ENCODE results near the gene CDK6.

The CDK6 gene

GRCh38 chr7:92598310-92598981, 237.9 kb downstream of the CDK6 start:
- DNase-seq = no peak

- DNase-seq = no peak
These were observed 241.1 kb downstream of the CDK6 start for GRCh38 chr7:92595281-92595680.

- DNase-seq = no peak
These were observed 241.6 kb downstream of the CDK6 start for GRCh38 chr7:92594746-92595145.

- peak in 4 of 51 donors; percentile 14 to 32 (median 22) for DNase-seq
These were observed 245.6 kb downstream of the CDK6 start for GRCh38 chr7:92590711-92591310.

- no peak for DNase-seq
These were observed 247.3 kb downstream of the CDK6 start for GRCh38 chr7:92589056-92589455.

GRCh38 chr7:92588561-92588960, 247.8 kb downstream of the CDK6 start:
- no peak for DNase-seq

GRCh38 chr7:92586841-92587240, 249.5 kb downstream of the CDK6 start:
- no peak for DNase-seq

- DNase-seq = no peak
These were observed 250.0 kb downstream of the CDK6 start for GRCh38 chr7:92586403-92586802.

- no peak for DNase-seq
These were observed 251.4 kb downstream of the CDK6 start for GRCh38 chr7:92584953-92585352.

GRCh38 chr7:92582948-92583347, 253.4 kb downstream of the CDK6 start:
- DNase-seq = no peak

GRCh38 chr7:92576296-92576695, 260.1 kb downstream of the CDK6 start:
- DNase-seq = no peak

GRCh38 chr7:92569137-92569536, 267.2 kb downstream of the CDK6 start:
- no peak for DNase-seq

- DNase-seq = no peak
These were observed 268.9 kb downstream of the CDK6 start for GRCh38 chr7:92567460-92567859.

- no peak for DNase-seq
These were observed 273.0 kb downstream of the CDK6 start for GRCh38 chr7:92563345-92563744.

GRCh38 chr7:92560602-92561001, 275.8 kb downstream of the CDK6 start:
- DNase-seq = no peak

GRCh38 chr7:92557808-92558362, 278.5 kb downstream of the CDK6 start:
- no peak for DNase-seq

GRCh38 chr7:92557249-92557648, 279.1 kb downstream of the CDK6 start:
- no peak for DNase-seq

Measured in hypothalamus (tissue), 51 donors.